AG09319 (cell line): Measurements from ENCODE around the gene EEFSEC.

Experiments used
- DNase-seq: peaks from one replicate; pipeline ENCODE4 v3.0.0-alpha.2; 2010; ENCODE audit warnings: low read depth; ENCODE audit errors: extremely low read depth
- TF ChIP-seq, protein P1 (sequence below): IDR thresholded peaks from 2 replicates; pipeline ENCODE4 v1.5.1; 2011; ENCODE audit warnings: low read depth, mild to moderate bottlenecking, inconsistent platforms, low read length, moderate library complexity

Gene EEFSEC

DNA sequence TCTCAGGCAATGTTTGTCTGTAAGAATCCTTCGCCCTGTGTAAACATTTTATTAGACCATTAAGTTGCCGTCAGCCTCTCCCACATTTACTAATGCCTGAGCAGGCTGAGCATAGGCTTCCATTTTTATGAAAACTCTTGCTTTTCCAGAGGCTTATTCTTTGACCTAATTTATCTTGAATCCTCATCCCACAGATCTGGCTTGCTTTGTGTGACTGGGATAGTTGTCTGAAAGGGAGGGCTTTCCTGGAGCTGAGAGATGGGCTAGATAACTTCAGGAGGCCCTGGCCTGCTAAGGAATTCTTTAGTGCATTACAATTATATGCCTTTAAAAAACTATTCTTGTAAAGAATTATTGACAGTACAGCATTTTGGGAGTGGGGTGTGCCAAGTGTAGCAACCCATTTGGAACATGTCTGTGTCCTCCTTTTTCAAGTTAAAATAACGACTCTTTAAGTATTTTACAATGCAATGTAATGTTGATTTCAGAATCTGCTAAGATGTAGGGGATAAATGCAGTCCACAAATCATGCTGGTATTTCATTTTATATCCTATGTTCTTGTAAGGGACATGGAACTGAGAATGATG lies 52.4 kb downstream of the EEFSEC start:
- no peak for DNase-seq
- TF ChIP-seq, protein P1, sequence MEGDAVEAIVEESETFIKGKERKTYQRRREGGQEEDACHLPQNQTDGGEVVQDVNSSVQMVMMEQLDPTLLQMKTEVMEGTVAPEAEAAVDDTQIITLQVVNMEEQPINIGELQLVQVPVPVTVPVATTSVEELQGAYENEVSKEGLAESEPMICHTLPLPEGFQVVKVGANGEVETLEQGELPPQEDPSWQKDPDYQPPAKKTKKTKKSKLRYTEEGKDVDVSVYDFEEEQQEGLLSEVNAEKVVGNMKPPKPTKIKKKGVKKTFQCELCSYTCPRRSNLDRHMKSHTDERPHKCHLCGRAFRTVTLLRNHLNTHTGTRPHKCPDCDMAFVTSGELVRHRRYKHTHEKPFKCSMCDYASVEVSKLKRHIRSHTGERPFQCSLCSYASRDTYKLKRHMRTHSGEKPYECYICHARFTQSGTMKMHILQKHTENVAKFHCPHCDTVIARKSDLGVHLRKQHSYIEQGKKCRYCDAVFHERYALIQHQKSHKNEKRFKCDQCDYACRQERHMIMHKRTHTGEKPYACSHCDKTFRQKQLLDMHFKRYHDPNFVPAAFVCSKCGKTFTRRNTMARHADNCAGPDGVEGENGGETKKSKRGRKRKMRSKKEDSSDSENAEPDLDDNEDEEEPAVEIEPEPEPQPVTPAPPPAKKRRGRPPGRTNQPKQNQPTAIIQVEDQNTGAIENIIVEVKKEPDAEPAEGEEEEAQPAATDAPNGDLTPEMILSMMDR, result no peak

- DNase-seq, result no peak
- TF ChIP-seq, protein P1, result no peak
These were observed 54.7 kb downstream of the EEFSEC start for GRCh38 chr3:128207951-128208350.

- no peak for DNase-seq
- TF ChIP-seq, protein P1, result no peak
These were observed 57.4 kb downstream of the EEFSEC start for GRCh38 chr3:128210711-128211110.

DNA sequence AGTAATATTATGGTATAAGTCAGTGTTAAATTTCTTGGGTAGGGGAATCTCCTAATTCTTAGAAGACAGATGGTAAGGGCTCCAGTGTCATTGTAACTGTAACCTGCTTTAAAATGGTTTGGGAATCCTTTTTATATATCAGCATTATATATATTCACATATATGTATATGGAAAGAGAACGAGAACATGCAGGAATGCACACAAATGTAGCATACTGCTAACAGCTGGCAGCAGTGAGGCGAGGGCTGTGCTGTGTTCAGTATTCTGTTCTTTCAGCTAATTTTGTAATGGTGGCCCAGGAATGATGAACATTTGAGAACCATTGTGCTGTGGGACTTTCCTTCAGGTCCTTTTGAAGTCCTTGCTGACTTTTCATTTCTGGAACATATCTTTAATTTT lies 60.8 kb downstream of the EEFSEC start:
- TF ChIP-seq, protein P1, result no peak
- no peak for DNase-seq

GRCh38 chr3:128215290-128215689 lies 62.0 kb downstream of the EEFSEC start:
- TF ChIP-seq, protein P1, result no peak
- no peak for DNase-seq

DNA sequence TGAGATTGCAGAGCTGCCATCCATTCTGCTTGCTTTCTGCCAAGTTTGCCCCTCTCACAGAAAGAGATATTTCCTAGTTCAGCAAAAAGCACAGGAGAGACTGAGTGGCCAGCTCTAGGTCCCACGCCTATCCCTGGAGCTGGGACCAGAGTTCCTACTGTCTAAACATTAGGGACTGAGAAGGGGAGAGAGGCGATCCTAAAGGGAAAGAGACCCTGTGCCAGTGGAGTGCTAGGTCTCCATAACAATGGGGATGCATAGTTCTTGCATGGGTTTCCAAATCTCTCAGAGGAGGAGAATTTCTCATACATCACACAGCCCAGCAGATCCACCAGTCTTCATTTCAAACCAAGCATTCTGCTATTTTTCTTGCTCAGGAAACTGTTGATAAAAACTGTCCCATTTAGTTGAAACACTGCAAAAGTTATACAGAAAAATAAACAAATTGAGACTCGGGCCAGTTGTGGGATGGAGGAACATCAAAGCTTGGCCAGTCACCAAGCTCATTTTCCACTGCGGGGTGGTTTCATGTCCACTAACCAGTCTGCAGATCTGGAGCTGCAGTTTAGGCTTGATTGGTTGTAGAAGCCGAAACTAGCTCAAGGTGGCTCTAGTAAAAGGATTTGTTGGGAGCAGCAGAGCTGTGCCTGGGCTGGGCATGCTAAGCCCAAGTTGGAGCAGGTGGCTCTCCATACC lies 62.7 kb downstream of the EEFSEC start:
- TF ChIP-seq, protein P1, result no peak
- no peak for DNase-seq

DNA sequence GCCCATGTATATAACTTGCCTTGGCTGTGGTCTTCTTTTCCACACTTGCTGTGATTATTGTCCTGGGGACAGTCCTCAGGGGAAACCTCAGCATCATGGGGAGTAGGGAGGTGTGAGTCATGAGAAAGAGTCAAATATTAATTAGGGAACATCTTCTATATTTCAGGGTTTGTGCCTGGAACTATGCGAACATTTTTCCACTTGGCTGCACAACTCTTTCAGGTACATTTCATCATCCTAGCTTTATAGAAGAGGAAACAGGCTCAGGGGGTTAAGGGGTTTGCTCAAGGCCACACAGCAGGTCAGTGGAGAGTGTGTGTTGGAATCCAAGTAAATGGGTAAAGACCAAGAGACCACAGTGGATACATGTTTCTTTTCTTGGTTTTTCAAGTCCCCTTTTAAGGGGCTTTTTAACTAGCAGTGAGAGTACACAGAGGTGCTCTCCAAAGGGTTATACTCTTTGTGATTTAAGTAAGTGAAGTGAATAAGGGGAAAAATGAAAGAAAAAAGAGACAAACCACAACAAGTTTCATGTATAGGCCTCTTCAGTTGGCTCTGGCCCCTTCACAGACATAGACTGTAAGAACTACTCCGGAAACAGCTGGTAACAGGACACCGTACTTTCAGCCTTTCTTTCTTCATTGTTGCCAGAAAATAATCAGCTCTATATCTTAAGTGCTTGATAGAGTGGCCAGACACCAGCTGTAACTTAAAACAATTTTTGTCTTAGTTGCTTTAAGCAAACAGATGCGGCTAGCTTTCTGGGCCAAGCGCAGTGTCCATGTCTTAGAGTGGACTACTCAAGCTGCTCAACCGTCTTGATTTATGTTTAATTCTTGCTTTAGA lies 64.6 kb downstream of the EEFSEC start:
- TF ChIP-seq, protein P1, result no peak
- peak; percentile 11 for DNase-seq
